Mesendoderm (in vitro differentiated cells): ENCODE measurements around the gene TMEM131.
A peak's percentile ranks its signal among the peaks of the same experiment; 100 is the strongest.

Source experiments
- DNase-seq: peaks from one replicate; pipeline ENCODE4 v3.0.0; 2013
- H2AK5ac ChIP-seq: 2 replicates; pipeline ENCODE4 v1.6.1; 2013; ENCODE audit warnings: low read length, inconsistent platforms
- H2BK120ac ChIP-seq: 2 replicates; pipeline ENCODE4 v1.6.1; 2013; ENCODE audit warnings: low read depth, mild to moderate bottlenecking, low read length, moderate library complexity, mixed read lengths
- H2BK15ac ChIP-seq: replicated peaks from 2 replicates; pipeline ENCODE4 v1.6.1; 2013; ENCODE audit warnings: low read depth, mild to moderate bottlenecking, moderate library complexity
- H2BK5ac ChIP-seq: 2 replicates; pipeline ENCODE4 v1.6.1; 2013; ENCODE audit warnings: low read length, inconsistent platforms
- H3K18ac ChIP-seq: 2 replicates; pipeline ENCODE4 v1.6.1; 2013; ENCODE audit warnings: mild to moderate bottlenecking, low read length, mixed read lengths
- H3K23ac ChIP-seq: one replicate; pipeline ENCODE4 v1.6.1; 2013; ENCODE audit warnings: low read length
- H3K27ac ChIP-seq: 2 replicates; pipeline ENCODE4 v1.5.1; 2013; ENCODE audit warnings: low read depth, mild to moderate bottlenecking, inconsistent platforms, low read length, moderate library complexity
- H3K27me3 ChIP-seq: 2 replicates; pipeline ENCODE4 v1.6.1; 2013; ENCODE audit warnings: low read length, control low read depth, mild to moderate bottlenecking, inconsistent platforms; ENCODE audit not compliant: insufficient read depth, poor library complexity
- H3K36me3 ChIP-seq: 2 replicates; pipeline ENCODE4 v1.6.1; 2013; ENCODE audit warnings: low read length, inconsistent platforms; ENCODE audit not compliant: control insufficient read depth, insufficient read depth
- H3K4ac ChIP-seq: one replicate; pipeline ENCODE4 v1.6.1; 2013; ENCODE audit warnings: low read depth, mild to moderate bottlenecking, low read length, moderate library complexity
- H3K4me1 ChIP-seq: 2 replicates; pipeline ENCODE4 v1.6.1; 2013; ENCODE audit warnings: low read depth, low read length, inconsistent platforms; ENCODE audit not compliant: control insufficient read depth
- H3K4me2 ChIP-seq: 2 replicates; pipeline ENCODE4 v1.6.1; 2013; ENCODE audit warnings: low read length
- H3K4me3 ChIP-seq: 2 replicates; pipeline ENCODE4 v1.5.1; 2013; ENCODE audit warnings: mild to moderate bottlenecking, low read length
- H3K56ac ChIP-seq: one replicate; pipeline ENCODE4 v1.6.1; 2013; ENCODE audit warnings: low read length
- H3K79me1 ChIP-seq: 2 replicates; pipeline ENCODE4 v1.6.1; 2013; ENCODE audit warnings: low read length, inconsistent platforms
- H3K79me2 ChIP-seq: 2 replicates; pipeline ENCODE4 v1.6.1; 2013; ENCODE audit warnings: mild to moderate bottlenecking, low read length; ENCODE audit not compliant: control insufficient read depth, insufficient read depth
- H3K9ac ChIP-seq: 2 replicates; pipeline ENCODE4 v1.6.1; 2013; ENCODE audit warnings: low read length, inconsistent platforms
- H4K5ac ChIP-seq: one replicate; pipeline ENCODE4 v1.6.1; 2013; ENCODE audit warnings: low read length
- H4K8ac ChIP-seq: one replicate; pipeline ENCODE4 v1.6.1; 2013; ENCODE audit warnings: low read depth, mild to moderate bottlenecking, control low read depth, low read length, moderate library complexity
- WGBS: extraction: QIAGEN DNeasy Blood & Tissue Kit; methylation state at CpG from one replicate; pipeline ENCODE4 v1.1.7; 2013; ENCODE audit warnings: low lambda C conversion rate, missing lambda C conversion rate; ENCODE audit not compliant: insufficient coverage; ENCODE audit errors: extremely low coverage; 5-methylcytosine and 5-hydroxymethylcytosine counted together

Gene TMEM131

DNA sequence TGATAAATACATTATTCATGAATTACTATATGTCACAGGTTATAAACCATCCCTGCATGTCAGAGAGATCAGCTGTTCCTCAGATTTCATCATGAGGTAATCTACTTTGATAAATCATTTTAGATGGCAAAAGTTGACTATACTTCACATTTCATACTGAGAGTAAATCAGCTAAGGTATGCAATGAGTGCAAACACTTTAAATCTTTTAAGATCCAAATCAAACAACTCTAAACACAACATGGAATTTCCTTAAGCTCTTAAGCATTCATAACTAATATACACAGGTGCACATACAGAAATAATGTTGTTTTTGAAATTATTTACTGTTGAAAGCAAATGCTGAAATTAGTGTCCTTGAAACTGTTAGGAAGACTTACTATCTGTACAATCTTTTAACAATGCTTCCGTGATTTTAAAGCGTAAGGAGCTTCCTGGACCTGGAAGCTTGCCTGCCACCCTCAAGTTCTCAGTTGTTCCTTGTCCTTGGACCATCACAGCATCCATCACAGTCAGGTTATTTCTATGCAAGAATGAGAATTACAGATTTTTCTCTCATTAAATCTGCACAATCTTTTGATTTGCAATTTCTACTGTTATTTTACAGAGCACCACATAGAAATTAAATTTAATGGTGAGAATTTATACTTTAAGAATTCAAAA, 199.2 kb downstream of the TMEM131 start:
- H3K56ac ChIP-seq = no peak overlapping the region
- no peak overlapping the region for H3K4me2 ChIP-seq
- H3K4me1 ChIP-seq = no peaks in the 10 kb centered on the region
- H2BK120ac ChIP-seq = no peak overlapping the region
- no CpG with 5 or more reads among the region's 2 CpGs for WGBS
- no peak overlapping the region for H4K5ac ChIP-seq
- no peak overlapping the region for H3K4ac ChIP-seq
- no peak overlapping the region for H4K8ac ChIP-seq
- no peaks in the 10 kb centered on the region for H3K27me3 ChIP-seq
- H3K36me3 ChIP-seq = no peaks in the 10 kb centered on the region
- H3K4me3 ChIP-seq = no peak overlapping the region
- DNase-seq = no peak
- H3K18ac ChIP-seq = no peak overlapping the region
- H3K23ac ChIP-seq = no peak overlapping the region
- no peak overlapping the region for H2BK5ac ChIP-seq
- no peak overlapping the region for H2BK15ac ChIP-seq
- H2AK5ac ChIP-seq = no peak overlapping the region
- H3K27ac ChIP-seq = no peak overlapping the region
- no peaks in the 10 kb centered on the region for H3K79me1 ChIP-seq
- no peaks in the 10 kb centered on the region for H3K79me2 ChIP-seq
- no peak overlapping the region for H3K9ac ChIP-seq

- Histone ChIP-seq H3K27me3 (no peaks in the 10 kb centered on the region), H3K36me3 (no peaks in the 10 kb centered on the region), H3K23ac (no peak overlapping the region), H3K56ac (no peak overlapping the region), H4K5ac (no peak overlapping the region), H3K79me1 (no peaks in the 10 kb centered on the region), H4K8ac (no peak overlapping the region), H2BK15ac (no peak overlapping the region), H2BK5ac (no peak overlapping the region), H3K79me2 (no peaks in the 10 kb centered on the region), H2BK120ac (no peak overlapping the region), H3K18ac (no peak overlapping the region), H3K4ac (no peak overlapping the region), H3K9ac (no peak overlapping the region), H3K4me3 (no peak overlapping the region), H3K4me1 (no peaks in the 10 kb centered on the region), H3K27ac (no peak overlapping the region), H3K4me2 (no peak overlapping the region), H2AK5ac (no peak overlapping the region)
- no peak for DNase-seq
- no CpG with 5 or more reads among the region's 14 CpGs for WGBS
Measured at GRCh38 chr2:97792416-97792815, 203.3 kb downstream of the TMEM131 start.

GRCh38 chr2:97788986-97789644, 206.6 kb downstream of the TMEM131 start:
- no CpG with 5 or more reads among the region's 7 CpGs for WGBS

GRCh38 chr2:97785818-97786217, 209.9 kb downstream of the TMEM131 start:
- Histone ChIP-seq H3K79me1 (no peaks in the 10 kb centered on the region), H4K8ac (no peak overlapping the region), H3K18ac (no peak overlapping the region), H2BK15ac (no peak overlapping the region), H4K5ac (no peak overlapping the region), H3K4me3 (no peak overlapping the region), H3K23ac (no peak overlapping the region), H3K79me2 (no peaks in the 10 kb centered on the region), H2AK5ac (no peak overlapping the region), H3K4ac (no peak overlapping the region), H3K56ac (no peak overlapping the region), H3K4me1 (peaks cover 4% of the 10 kb centered on the region), H3K36me3 (no peaks in the 10 kb centered on the region), H3K4me2 (no peak overlapping the region), H3K27me3 (no peaks in the 10 kb centered on the region), H2BK120ac (no peak overlapping the region), H3K9ac (no peak overlapping the region), H2BK5ac (no peak overlapping the region), H3K27ac (no peak overlapping the region)
- no CpG with 5 or more reads among the region's 2 CpGs for WGBS
- DNase-seq = no peak

More at GRCh38 chr2:97788986-97789644, 206.6 kb downstream of the TMEM131 start:
- Histone ChIP-seq H3K4me3 (no peak overlapping the region), H3K56ac (no peak overlapping the region), H3K23ac (no peak overlapping the region), H3K27ac (no peak overlapping the region), H2AK5ac (no peak overlapping the region), H3K4ac (no peak overlapping the region), H2BK120ac (no peak overlapping the region), H3K27me3 (no peaks in the 10 kb centered on the region), H4K5ac (no peak overlapping the region), H3K4me2 (no peak overlapping the region), H3K79me1 (no peaks in the 10 kb centered on the region), H4K8ac (no peak overlapping the region), H3K9ac (no peak overlapping the region), H3K4me1 (no peaks in the 10 kb centered on the region), H3K18ac (no peak overlapping the region), H2BK5ac (no peak overlapping the region), H2BK15ac (no peak overlapping the region), H3K79me2 (no peaks in the 10 kb centered on the region), H3K36me3 (no peaks in the 10 kb centered on the region)
- DNase-seq = no peak

GRCh38 chr2:97784953-97785352, 210.8 kb downstream of the TMEM131 start:
- no peak for DNase-seq
- Histone ChIP-seq H4K8ac (no peak overlapping the region), H3K23ac (no peak overlapping the region)

DNA sequence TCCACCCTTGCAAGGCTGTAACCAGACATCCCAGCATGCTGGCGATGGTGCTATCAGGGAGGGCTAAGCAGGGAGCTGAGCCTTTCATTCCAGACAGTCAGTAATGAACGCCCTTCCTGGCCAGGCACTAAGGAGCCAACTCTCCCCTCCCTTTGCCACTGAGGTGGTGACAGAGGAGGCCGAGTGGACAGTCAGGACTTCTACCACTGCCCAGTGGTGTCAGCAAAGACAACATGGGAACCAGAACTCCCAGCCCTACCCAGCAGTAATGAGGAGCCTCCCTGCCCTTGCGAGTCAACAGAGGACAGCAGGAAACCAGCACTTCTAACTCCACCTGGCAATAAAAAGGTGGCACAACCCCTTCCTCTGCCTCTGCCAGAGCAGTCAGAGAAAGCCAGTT, 213.8 kb downstream of the TMEM131 start:
- WGBS = no CpG with 5 or more reads among the region's 4 CpGs
- no peak overlapping the region for H3K23ac ChIP-seq
- no peaks in the 10 kb centered on the region for H3K27me3 ChIP-seq
- H3K27ac ChIP-seq = no peak overlapping the region
- no peaks in the 10 kb centered on the region for H3K79me2 ChIP-seq
- no peaks in the 10 kb centered on the region for H3K79me1 ChIP-seq
- no peak overlapping the region for H4K5ac ChIP-seq
- no peak overlapping the region for H3K4me2 ChIP-seq
- H3K56ac ChIP-seq = peak overlapping the region; percentile 36
- H3K18ac ChIP-seq = no peak overlapping the region
- DNase-seq = no peak
- no peak overlapping the region for H2BK120ac ChIP-seq
- no peak overlapping the region for H3K4ac ChIP-seq
- no peak overlapping the region for H2AK5ac ChIP-seq
- H3K9ac ChIP-seq = no peak overlapping the region
- no peaks in the 10 kb centered on the region for H3K36me3 ChIP-seq
- H3K4me1 ChIP-seq = peaks cover 4% of the 10 kb centered on the region
- H4K8ac ChIP-seq = no peak overlapping the region
- no peak overlapping the region for H2BK5ac ChIP-seq
- H2BK15ac ChIP-seq = no peak overlapping the region
- H3K4me3 ChIP-seq = no peak overlapping the region

More at GRCh38 chr2:97784953-97785352, 210.8 kb downstream of the TMEM131 start:
- Histone ChIP-seq H3K79me1 (no peaks in the 10 kb centered on the region), H2BK120ac (no peak overlapping the region), H3K27me3 (no peaks in the 10 kb centered on the region), H3K56ac (no peak overlapping the region), H2BK15ac (no peak overlapping the region), H3K9ac (no peak overlapping the region), H4K5ac (no peak overlapping the region), H3K4me2 (no peak overlapping the region), H3K4ac (no peak overlapping the region), H3K36me3 (no peaks in the 10 kb centered on the region), H2AK5ac (no peak overlapping the region), H3K4me1 (peaks cover 4% of the 10 kb centered on the region), H3K27ac (no peak overlapping the region), H3K79me2 (no peaks in the 10 kb centered on the region), H3K4me3 (no peak overlapping the region), H2BK5ac (no peak overlapping the region), H3K18ac (no peak overlapping the region)
